GM12865 (cell line): Measurements from ENCODE around the gene NUDT1.

ENCODE experiments used
- DNase-seq: peaks from one replicate; pipeline ENCODE4 v3.0.0; 2010; ENCODE audit warnings: low read depth
- H3K4me3 ChIP-seq: 2 replicates; pipeline ENCODE4 v1.5.1; 2011; ENCODE audit warnings: mild to moderate bottlenecking, low read depth, low read length, control low read depth
- TF ChIP-seq, protein P1 (sequence below): IDR thresholded peaks from 2 replicates; pipeline ENCODE4 v1.5.1; 2011; ENCODE audit warnings: low read length, control low read depth, low read depth, inconsistent platforms; ENCODE audit not compliant: insufficient read depth; ENCODE audit errors: missing control alignments

NUDT1 gene

GRCh38 chr7:2269991-2270460, 28.0 kb downstream of the NUDT1 start:
- no peak for DNase-seq
- no peak overlapping the region for H3K4me3 ChIP-seq
- TF ChIP-seq, protein P1, sequence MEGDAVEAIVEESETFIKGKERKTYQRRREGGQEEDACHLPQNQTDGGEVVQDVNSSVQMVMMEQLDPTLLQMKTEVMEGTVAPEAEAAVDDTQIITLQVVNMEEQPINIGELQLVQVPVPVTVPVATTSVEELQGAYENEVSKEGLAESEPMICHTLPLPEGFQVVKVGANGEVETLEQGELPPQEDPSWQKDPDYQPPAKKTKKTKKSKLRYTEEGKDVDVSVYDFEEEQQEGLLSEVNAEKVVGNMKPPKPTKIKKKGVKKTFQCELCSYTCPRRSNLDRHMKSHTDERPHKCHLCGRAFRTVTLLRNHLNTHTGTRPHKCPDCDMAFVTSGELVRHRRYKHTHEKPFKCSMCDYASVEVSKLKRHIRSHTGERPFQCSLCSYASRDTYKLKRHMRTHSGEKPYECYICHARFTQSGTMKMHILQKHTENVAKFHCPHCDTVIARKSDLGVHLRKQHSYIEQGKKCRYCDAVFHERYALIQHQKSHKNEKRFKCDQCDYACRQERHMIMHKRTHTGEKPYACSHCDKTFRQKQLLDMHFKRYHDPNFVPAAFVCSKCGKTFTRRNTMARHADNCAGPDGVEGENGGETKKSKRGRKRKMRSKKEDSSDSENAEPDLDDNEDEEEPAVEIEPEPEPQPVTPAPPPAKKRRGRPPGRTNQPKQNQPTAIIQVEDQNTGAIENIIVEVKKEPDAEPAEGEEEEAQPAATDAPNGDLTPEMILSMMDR, result no peak

GRCh38 chr7:2270495-2270894, 28.5 kb downstream of the NUDT1 start:
- TF ChIP-seq, protein P1, result no peak
- DNase-seq, result no peak
- no peak overlapping the region for H3K4me3 ChIP-seq

- TF ChIP-seq, protein P1, result no peak
- no peak overlapping the region for H3K4me3 ChIP-seq
- DNase-seq, result no peak
These were observed 29.4 kb downstream of the NUDT1 start for GRCh38 chr7:2271273-2272026.

DNA sequence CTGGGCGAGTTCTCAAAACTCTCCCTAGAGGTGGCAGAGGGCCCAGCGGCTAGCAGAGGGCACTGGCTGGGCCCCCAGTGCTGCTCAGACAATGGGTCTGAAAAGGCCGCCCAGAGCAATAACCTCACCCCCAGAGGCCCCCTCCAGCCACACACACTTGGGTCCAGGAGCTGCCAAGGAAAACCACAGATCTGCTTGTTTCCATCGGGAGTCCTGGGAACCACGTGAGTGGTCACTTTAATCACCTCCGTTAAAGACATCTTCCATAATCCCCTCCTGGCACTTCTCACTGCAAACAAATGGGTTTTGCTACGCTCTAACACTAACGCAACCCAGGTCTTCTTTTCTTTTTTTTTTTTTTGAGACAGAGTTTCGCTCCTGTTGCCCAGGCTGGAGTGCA, 30.0 kb downstream of the NUDT1 start:
- H3K4me3 ChIP-seq, result no peak overlapping the region
- TF ChIP-seq, protein P1, result no peak
- no peak for DNase-seq

GRCh38 chr7:2273866-2274265, 31.8 kb downstream of the NUDT1 start:
- H3K4me3 ChIP-seq, result no peak overlapping the region
- no peak for DNase-seq
- TF ChIP-seq, protein P1, result no peak

DNA sequence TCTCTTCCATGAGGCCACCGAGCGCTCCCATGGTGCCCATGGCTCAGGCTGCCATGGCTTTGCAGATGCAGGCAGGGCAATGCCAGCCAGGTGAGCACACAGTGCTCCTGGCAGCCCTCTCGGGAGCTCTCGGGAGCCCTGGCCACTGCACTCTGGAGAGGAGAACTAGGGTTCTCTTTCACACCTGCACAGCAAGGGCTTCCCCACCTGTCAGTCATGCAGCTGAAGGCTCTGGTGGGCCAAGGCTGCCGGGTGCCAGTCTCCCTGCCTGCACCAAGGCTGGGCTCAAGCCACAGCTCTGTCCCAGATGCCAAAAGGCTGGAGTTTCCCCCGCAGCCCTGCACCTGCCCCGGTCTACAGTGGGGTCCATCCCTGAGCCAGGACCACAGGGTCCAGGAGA, 32.6 kb downstream of the NUDT1 start:
- no peak for DNase-seq
- H3K4me3 ChIP-seq, result no peak overlapping the region
- TF ChIP-seq, protein P1, result no peak

GRCh38 chr7:2275101-2275500, 33.1 kb downstream of the NUDT1 start:
- no peak for DNase-seq
- no peak overlapping the region for H3K4me3 ChIP-seq
- TF ChIP-seq, protein P1, result no peak
